ENCODE measurements around the gene SLC35A3. TPM values are rescaled to one million over a fixed set of nuclear protein-coding genes. Genes with fewer than 3 reads are reported as not detected.

Gene SLC35A3
- total and polyA plus RNA-seq, 9 of the 15 experiments (the other 6 are each of a cell fraction or from before 2014, with no cell fraction given), result 3.5 to 21.7 (median 13.2) TPM

GRCh38 chr1:100034470-100034869, 64.7 kb downstream of the SLC35A3 start (continued):
- TF ChIP-seq CEBPZ (IDR thresholded peaks at IDR 0.05; ENCODE audit: borderline replicate concordance, low read depth, low read length) (no peak), ZNF165 (CRISPR knock-in tag; IDR thresholded peaks at IDR 0.05; ENCODE audit: borderline replicate concordance) (no peak), E4F1 (CRISPR knock-in tag; IDR thresholded peaks at IDR 0.05; ENCODE audit: borderline replicate concordance) (no peak), NBN (IDR thresholded peaks at IDR 0.05; ENCODE audit: low read depth) (0 out of 2 replicates have a peak, but pooled peaks have one; percentile 17), AFF1 (IDR thresholded peaks at IDR 0.05; ENCODE audit: low read depth in 1 of 2, partially characterized antibody in 2 of 2) (no peak), KHSRP (IDR thresholded peaks at IDR 0.05) (no peak), ZBTB43 (CRISPR knock-in tag; IDR thresholded peaks at IDR 0.05) (no peak), ARNT (IDR thresholded peaks at IDR 0.05) (0 out of 4 replicates have a peak, but pooled peaks of 1 of the 2 experiments have one; percentile 22), DNMT1 (IDR thresholded peaks at IDR 0.05) (no peak), ZFP36 (IDR thresholded peaks at IDR 0.05; ENCODE audit: low read depth, low read length, partially characterized antibody) (no peak), FUS (optimal IDR thresholded peaks at IDR 0.05; ENCODE audit: low read depth, low read length) (no peak), SMARCE1 (IDR thresholded peaks at IDR 0.05) (no peak), NFRKB (IDR thresholded peaks at IDR 0.05; ENCODE audit: low read depth) (no peak), CCAR2 (IDR thresholded peaks at IDR 0.05; ENCODE audit: low read depth, low read length) (no peak), KLF1 (tag; IDR thresholded peaks at IDR 0.05) (no peak), SP2 (IDR thresholded peaks at IDR 0.05; ENCODE audit: extremely low read depth, low read depth, low read length, poor library complexity, severe bottlenecking) (no peak), CCNT2 (IDR thresholded peaks at IDR 0.05; ENCODE audit: borderline replicate concordance, extremely low read depth, insufficient read length, low read depth, low read length) (no peak), ZNF184 (CRISPR knock-in tag; IDR thresholded peaks at IDR 0.05) (no peak)
